Activated CD4-positive, CD25-positive, alpha-beta regulatory T cell treated with anti-CD3 and anti-CD28 coated beads, Interleukin-2, amount 50 U/mL, for 16 hours (primary cell): ENCODE results near the gene MTHFS.
"Not testable (repeated sequence)": the region's sequence is repeated elsewhere in the genome, so short reads cannot be mapped to it uniquely, and the experiment has no call there.

Source experiments
- DNase-seq: peaks from one replicate; pipeline ENCODE4 v3.0.0-alpha.2; 2020; ENCODE audit warnings: low read depth, low spot score

Gene MTHFS

DNA sequence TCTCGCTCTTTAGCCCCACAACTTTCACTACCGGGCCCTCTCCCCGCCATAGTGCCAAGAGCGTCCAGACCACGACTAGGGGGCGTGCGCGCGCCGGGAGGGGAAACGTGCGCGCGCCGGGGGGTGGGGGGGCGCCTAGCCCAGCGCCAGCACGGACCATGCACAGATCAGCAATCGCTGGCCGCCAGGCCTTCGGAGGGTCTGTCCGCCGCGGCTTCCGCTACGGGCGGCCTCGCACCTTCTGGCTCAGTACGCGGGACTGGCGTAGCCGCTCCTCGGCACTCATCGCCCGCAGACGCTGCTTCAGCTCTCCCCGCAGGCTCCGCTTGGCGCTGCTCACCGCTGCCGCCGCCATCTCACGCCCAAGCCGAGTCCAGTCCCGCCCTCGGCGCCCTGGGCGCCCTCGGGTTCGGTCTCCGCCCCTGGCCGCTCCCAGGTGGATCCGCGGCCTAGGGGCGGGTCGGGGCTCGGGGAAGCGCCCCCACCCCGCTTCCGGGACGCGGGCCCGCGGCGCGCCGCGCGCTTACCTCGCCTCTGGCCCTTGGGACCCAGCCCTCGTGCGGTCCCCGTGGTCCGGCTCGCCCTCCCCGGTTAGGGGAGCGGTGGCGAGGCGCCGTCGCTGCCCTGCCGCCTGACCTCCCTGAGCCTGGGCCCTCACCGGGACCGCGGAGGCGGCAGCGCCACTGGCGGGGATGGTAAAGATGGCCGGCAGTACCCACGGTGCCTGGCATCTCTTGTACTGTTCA is at the start of gene MTHFS:
TSS of gene MTHFS (minus strand) at position 381 of the 746 bp plus-strand sequence. CDS start at position 355, 26 bp downstream.
- peak; percentile 37 for DNase-seq

DNA sequence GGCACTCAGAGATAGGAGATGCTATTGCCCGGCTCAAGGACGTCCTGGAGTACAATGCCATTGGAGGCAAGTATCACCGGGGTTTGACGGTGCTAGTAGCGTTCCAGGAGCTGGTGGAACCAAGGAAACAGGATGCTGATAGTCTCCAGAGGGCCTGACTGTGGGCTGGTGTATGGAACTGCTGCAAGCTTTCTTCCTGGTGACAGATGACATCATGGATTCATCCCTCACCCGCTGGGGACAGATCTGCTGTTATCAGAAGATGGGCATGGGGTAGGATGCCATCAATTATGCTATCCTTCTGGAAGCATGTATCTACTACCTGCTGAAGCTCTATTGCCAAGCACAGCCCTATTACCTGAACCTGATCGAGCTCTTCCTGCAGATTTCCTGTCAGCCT is 47.8 kb upstream of the MTHFS start:
- DNase-seq = no peak

DNA sequence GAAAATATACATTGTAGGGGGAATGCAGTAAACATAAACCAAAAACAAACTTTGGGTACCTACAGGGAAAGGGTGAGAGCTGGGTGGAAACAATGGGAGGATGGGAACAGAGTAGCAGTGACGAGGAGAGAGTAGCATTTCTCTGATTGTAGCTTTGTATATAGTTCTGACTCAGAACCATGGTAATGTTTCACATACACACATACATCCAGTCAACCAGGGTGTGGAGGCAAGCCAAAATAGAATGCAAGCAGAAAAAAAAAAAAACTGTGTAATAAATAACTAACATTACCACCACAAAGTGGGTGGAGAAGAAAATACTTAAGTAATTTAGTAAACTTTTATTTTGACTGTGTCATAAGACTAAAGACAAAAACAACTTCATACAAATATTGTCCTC is 47.0 kb upstream of the MTHFS start:
- no peak for DNase-seq

DNA sequence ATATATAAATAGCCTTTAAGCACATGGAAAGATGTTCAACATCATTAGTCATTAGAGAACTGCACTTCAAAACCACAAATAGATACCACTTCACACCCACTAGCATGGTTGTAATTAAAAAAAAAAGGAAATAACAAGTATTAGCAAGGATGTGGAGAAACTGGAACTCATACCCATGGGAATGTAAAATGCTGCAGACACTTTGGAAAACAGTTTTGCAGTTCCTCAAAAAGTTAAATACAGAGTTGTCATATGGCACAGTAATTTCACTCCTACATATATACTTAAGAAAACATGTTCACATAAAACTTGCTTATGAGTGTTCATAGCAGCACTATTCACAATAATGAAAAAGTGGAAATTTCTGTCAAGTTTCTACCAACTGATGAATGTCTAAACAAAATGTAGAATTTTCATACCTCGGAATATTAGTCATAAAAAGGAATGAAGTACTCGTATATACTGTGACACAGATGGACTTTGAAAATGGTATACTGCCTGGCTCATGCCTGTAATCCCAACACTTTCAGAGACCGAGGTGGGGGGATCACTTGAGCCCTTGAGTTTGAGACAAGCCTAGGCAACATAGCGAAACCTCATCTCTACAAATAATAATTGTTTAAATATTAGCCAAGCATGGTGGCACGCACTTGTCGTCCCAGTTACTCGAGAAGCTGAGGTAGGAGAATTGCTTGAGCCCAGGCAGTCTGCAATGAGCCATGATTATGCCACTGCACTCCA is 46.1 kb upstream of the MTHFS start:
- no peak for DNase-seq

DNA sequence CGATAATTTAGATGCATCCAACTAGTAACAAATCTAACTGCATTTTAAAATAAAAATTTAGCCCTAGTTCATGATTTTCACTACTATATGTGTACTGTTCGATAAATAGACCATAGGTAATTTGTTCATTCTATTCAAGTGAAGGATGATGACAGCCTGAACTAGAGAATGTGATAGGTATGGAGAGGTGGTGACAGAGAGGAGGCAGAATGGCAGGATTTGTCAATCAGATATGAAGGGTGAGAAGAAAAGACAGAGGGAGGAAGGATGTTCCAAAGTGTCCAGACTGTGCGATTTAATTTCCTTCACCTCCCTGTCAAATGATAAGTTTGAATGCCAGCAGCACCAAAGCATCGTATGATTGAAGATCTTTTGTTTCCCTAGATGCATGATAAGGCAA is 42.6 kb upstream of the MTHFS start:
- no peak for DNase-seq

DNA sequence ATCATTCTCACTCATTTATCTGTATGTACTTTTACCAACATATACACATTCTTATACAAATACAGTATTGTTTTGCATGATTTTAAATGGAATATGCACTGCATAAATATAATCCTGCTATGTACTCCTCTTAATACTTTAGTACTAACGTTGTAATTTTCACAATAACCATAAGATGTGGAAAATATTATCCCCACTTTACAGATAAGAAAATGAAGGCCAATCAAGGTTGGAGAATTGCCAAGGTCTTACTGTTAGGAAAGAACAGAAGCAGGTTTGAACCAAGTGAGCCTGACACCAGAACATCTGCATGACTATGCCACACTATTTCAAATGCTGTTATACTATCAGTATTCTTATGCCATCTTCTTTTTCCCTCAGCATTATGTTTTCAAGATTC is 41.3 kb upstream of the MTHFS start:
- DNase-seq = no peak

DNA sequence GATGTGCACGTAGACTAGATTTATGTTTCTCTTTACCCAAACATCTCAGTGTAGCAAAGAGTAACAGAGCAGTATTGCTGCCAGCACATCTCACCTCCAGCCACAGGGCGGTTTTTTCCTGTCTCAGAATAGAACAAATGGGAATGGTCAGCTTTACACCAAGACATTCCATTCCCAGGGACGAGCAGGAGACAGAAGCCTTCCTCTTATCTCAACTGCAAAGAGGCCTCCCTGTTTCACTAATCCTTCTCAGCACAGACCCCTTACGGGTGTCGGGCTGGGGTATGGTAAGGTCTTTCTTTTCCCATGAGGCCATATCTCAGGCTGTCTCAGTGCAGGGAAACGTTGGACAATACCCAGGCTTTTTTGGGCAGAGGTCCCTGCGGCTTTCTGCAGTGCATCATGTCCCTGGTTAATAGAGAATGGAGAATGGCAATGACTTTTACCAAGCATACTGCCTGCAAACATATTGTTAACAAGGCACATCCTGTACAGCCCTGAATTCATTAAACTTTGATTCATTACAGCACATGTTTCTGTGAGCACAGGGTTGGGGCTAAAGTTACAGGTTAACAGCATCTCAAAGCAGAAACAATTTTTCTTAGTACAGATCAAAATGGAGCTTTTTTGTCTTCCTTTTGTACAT is 38.9 kb upstream of the MTHFS start:
- DNase-seq = not testable (repeated sequence)

DNA sequence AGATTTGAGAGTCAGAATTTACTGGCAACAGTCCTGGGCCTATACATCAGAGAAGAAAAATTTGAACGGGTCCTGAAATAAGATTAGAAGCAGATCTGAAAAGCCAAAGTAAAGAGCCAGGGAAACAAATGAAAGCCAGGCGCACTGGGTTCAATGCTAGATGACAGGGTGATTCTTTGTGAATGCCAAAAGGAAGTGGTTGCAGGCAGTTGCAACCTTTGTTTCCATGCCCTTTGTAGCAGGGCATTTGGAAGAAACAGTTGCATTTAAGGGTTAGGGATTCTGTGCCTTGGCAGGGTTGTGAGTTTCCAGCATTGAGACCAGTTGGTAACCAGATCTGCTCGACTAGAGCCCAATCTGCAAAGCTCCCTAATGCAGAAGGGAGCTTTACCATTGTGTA is 36.4 kb upstream of the MTHFS start:
- no peak for DNase-seq

DNA sequence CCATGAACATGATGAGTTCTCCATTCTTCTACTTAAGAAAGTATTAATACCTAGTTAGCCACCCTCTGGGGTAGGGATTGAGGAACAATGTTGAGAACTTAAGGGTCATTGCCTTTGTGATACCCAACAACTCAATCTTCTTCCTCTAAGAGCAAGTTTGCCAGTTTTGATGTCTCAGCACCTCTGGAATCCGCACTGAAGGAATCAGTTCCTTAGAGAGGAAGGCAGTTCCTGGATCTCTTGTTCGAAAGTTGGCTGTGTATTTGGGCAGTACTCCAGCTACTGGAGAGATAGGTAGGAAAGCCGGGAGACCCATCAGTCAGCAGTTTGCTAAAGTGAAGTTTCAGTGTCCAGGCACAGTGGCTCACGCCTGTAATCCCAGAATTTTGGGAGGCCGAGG is 35.6 kb upstream of the MTHFS start:
- no peak for DNase-seq

DNA sequence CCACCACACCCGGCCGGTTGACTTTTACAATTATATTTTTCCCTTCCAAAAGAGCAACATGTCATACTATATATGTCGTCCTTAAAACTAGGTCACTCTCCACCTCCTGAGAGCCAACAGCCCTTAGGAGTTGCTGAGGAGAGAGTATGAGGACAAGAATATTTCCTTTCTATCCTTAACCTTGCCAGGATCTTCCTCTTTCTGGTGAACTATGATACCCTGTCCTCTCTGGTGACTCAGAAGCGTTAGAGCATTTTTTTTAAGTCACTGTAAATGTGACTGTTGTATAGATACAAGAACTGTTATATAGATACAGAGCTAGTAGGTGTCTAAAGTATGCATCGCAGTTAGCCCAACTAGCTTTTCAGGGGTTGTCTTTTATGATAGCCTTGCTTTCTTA is 33.7 kb upstream of the MTHFS start:
- no peak for DNase-seq

DNA sequence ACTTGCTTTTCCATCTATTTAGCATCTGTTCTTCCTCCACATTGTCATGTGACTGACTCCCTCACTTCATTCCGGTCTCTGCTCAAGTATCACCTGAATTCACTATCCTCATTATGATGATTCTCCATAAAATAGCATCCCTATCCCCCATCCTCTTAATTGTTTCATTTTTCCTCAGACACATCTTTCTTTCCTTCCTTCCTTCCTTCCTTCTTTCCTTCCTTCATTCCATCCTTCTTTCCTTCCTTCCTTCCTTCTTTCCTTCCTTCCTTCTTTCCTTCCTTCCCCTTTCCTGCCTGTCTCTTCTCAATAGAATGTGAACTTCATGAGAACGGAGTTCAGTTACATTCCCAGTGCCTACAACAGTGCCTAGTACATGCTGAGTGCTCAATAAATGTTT is 32.6 kb upstream of the MTHFS start:
- no peak for DNase-seq

DNA sequence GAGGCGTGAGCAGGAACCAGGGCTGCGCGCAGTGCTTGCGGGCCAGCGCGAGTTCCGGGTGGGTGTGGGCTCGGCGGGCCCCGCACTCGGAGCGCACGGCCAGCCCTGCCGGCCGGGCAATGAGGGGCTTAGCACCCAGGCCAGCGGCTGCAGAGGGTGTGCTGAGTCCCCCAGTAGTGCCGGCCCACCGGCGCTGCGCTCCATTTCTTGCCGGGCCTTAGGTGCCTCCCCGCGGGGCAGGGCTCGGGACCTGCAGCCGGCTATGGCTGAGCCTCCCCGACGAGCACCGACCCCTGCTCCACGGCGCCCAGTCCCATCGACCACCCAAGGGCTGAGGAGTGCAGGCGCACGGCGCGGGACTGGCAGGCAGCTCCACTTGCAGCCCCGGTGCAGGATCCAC is 29.3 kb upstream of the MTHFS start:
- DNase-seq = not testable (repeated sequence)

DNA sequence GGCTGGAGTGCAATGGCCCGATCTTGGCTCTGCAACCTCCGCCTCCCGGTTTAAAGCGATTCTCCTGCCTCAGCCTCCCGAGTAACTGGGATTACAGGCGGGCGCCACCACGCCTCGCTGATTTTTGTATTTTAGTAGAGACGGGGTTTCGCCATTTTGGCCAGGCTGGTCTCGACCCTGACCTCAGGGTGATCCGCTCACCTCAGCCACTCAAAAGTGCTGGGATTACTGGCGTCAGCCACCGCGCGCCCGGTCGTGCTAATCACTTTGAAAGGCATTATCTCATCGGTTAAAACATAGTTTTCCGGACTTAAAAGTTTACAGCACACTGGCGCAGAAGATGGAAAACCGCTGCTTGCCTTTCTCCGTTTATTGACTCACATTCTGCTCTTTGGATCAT is 27.6 kb upstream of the MTHFS start:
- no peak for DNase-seq

DNA sequence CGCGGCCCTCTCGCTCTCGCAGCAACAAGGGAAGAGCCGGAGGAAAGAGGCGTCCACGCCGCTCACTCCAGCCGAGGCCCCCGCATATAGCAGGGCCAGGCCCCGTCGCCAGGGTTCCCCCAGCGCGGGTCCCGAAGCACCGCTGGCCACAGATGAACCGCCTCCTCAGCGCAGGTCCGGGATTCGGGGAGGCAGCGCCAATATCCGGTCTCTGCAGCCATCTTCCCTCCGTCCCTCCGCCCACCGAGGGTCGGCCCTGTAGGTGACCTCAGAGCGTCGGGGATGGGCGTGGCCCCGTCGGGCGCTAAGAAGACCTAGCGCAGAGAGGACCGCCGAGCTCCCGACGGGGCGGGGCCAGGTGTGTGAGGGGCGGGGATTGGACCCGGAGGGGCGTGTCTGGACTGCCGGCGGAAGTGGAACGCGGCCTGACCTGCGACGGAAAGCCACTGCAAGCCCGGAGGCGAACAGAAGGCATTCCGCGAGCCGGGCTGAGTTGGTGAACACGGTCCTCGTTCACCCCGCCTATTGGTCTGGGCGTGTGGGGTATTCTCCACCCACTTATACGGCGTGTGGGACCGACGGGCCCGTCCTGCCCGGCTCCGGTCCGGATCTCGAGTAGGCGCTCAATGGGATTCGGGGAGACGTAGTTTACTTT is 26.8 kb upstream of the MTHFS start:
- peak; percentile 95 for DNase-seq

DNA sequence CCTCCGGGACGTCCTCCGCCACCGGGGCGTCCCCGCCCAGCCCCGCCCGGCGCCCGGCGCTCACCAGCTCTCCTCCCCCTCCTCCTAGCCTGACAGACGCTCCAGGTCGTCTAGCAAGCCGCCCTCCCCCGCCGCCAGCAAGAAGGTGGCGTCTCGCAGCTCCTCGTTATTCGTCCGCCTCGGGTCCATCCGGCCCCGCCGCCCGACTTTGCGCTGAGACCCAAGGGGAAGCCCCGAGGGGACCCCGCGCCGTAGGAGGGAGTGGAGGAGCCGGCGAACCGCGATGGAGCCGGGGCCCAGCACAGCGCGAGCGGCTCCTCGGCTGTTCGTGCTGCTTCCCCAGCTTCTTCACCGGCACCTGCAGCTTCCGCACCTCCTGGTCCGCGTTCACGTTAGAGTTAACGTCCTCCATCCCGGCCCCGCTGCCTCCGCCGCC is 26.3 kb upstream of the MTHFS start:
- DNase-seq = peak; percentile 28

DNA sequence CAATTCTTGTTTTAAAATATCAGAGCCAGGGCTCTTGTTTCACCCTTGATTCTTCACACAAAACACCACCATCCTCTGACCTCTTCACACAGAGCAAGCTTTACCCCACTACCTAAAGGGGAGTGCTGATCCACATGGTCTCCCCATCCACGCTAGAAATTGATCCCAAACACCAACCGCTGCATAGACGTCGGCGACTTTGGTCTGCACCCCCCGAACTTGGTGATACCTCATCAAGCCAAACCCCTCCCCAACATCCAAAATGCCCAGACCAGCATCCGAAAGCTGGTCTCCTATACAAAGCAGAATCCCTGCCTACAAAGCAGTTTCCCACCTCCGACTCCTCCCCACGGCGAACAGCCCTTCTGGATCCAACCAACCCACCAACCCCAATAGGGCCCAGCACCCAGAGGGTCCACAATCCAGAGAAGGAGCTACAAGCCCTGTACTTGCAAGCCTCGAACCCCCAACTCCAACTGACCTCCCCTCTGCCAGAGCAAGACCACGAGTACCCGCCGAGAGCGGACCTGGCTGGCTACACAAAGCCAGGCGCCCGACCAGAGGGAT is 25.8 kb upstream of the MTHFS start:
- no peak for DNase-seq

DNA sequence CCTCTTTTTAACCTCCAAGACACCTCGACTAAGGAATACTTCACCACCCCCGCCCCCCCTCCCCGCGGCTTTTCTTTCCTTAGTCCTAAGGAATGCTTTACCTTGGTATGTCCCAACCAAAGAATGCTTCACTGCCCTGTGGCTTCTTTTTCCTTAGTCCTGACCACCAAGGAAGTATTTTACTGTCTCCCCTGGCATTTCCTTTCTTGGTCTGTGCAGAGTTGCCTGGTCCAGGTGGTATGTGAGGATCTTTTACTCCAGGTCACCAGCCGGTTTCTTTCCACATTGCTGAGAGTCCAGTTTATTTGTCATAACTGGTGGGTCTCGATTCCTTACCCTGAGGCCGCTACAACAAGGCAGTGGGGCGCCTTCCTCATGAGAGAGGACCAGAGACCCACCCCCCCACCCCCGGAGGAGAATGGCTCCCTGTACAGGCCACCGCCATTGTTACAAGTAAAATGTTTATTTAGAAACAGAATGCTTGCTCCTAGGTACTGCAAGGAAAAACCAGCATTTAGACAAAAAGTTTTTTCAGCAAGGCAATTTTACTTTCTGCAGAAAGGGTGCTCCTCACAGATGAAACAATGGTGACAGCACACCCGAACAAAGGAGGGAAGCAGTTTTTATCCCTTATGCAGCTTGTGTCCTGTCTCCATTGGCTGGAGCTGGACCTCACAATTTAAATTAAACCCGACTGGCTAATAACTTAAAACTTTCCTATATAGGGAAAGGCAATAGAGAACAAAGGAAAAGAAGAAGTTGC is 23.1 kb upstream of the MTHFS start:
- DNase-seq = no peak

DNA sequence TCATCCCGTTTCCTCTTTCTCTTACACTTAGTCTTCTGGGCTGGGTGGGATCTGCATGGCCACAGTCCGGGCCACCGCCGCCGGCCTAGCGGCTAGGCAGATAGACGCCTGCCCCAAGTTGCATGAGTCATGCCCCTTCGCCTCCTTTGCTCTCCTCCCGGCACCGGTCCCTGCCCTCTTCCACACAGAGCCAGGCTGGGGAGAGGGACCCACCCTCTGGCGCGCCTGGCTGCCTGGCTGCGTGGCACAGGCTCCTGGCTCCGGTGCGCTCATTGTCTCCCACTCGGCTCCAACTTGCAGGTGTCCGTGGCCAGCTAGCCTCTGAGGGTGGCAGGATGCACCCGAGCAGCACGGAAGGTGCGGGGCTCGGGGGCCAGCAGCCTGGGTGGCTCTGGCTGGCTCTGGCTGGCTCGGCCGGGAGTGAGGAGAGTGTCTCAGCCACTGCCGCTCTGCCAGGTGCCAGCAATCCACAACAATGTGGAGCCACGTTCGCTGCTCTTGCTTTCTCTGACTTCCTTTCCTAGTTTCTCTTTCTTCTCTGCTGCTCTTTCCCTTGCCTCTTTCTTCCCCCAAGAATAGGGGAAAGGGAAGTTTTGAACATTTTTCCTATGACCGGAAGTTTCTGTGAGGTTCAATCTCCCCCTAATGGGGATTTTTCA is 22.4 kb upstream of the MTHFS start:
- no peak for DNase-seq

DNA sequence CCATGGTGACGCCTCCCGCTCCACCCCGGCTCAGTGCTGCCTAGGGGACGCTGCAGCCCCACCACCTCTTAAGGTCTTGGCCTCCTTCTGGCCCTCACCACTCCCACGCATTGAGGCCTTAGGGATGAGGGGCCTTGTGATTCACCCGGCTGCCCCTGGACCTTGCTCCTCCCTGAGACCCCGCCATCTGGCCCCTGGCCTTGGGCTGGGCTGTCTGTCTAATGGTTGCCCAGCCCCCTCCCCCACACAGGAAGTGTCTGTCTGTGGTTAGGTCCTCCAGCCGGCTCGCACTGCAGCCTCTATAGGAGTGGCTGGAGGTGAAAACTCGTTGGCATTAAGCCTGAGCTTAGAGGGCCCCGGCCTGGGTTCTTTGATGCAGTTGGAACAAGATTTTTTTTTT is 21.5 kb upstream of the MTHFS start:
- no peak for DNase-seq

DNA sequence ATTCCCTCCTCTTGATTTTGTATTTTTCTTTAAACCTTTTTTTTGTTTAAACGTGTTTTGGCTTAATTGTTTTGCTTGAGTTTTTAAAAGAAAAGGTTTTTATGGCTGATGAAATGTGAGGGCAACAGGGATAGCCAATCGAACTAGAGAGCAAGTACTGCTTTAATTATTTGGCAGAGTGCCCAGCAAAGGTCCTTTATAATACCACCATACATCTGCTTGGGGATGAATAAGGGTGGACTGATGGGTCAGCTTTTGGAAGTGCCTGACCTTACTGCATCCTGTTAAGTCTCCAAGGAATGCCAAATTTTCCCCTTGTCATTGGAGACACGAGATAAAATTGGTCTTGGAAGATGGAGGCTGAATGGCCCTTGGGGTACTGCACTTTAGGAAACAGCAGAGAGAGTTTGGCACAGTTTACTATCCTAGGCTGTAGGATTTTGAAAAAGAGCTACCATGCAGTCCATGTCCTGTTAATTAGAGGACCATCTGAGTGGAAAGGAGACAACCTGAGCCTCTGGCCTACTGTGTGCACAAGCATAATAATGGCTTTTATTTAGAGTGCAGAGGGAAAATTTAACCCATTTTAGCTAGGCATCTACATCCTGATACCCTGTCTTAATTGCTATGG is 19.8 kb upstream of the MTHFS start:
- no peak for DNase-seq
